RWPE1 (cell line): ENCODE measurements around the gene SPDYE16.
"Not testable (repeated sequence)": the region's sequence is repeated elsewhere in the genome, so short reads cannot be mapped to it uniquely, and the experiment has no call there.

ENCODE experiments used
- CTCF ChIA-PET: fragments of 350-600 bp; sonication (Branson Sonifier 250); formaldehyde crosslinking; extraction: SDS; loops from one replicate; lab custom pipeline; 2021; lab: Yijun Ruan, JAX
- POLR2A ChIA-PET: fragments of 400-600 bp; formaldehyde crosslinking; extraction: SDS; loops from one replicate; lab custom pipeline; 2020; ENCODE audit warnings: antibody characterized with exemption; ENCODE audit not compliant: low non-redundant PET; lab: Yijun Ruan, JAX
- DNase-seq: peaks from one replicate; pipeline ENCODE4 v3.0.0; 2012; ENCODE audit warnings: low spot score
- H3K27ac ChIP-seq: fragments of 450-650 bp; 2 replicates; pipeline ENCODE4 v1.5.1; 2017
- CTCF ChIP-seq: fragments of 450-650 bp; conservative IDR thresholded peaks from 2 replicates; pipeline ENCODE4 v1.5.1; 2017; ENCODE audit warnings: low read depth, mild to moderate bottlenecking

Gene SPDYE16

GRCh38 chr7:76565001-76565400, 21.9 kb upstream of the SPDYE16 start:
- H3K27ac ChIP-seq, DNase-seq, CTCF ChIA-PET, POLR2A ChIA-PET: not testable (repeated sequence)

DNA sequence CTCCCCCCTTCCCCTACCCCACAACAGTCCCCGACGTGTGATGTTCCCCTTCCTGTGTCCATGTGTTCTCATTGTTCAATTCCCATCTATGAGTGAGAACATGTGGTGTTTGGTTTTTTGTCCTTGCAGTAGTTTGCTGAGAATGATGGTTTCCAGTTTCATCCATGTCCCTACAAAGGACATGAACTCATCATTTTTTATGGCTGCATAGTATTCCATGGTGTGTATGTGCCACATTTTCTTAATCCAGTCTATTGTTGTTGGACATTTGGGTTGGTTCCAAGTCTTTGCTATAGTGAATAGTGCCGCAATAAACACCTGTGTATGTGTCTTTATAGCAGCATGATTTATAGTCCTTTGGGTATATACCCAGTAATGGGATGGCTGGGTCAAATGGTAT, 18.2 kb upstream of the SPDYE16 start:
- H3K27ac ChIP-seq, CTCF ChIA-PET, POLR2A ChIA-PET, DNase-seq: not testable (repeated sequence)

GRCh38 chr7:76560157-76560556, 17.1 kb upstream of the SPDYE16 start:
- DNase-seq, POLR2A ChIA-PET, CTCF ChIA-PET, H3K27ac ChIP-seq: not testable (repeated sequence)

DNA sequence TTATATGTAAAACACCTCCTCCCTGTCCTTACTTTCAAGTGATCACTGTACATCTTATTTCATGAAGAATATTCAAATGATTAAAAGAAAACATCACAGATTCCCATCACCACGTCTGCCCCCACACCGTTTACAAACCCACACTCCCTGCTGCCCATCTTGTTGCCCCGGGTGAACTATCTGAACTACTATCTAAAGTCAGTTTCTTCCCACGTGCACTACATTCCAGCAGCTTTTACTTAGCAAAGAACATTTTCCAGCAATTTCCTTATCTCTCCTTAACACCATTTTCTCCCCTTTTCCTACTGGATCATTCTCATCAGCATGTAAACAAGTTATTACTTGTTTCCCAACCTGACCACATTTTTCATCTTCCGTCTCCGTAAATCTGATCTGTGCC, 16.6 kb upstream of the SPDYE16 start:
- H3K27ac ChIP-seq, CTCF ChIA-PET, POLR2A ChIA-PET, DNase-seq: not testable (repeated sequence)

DNA sequence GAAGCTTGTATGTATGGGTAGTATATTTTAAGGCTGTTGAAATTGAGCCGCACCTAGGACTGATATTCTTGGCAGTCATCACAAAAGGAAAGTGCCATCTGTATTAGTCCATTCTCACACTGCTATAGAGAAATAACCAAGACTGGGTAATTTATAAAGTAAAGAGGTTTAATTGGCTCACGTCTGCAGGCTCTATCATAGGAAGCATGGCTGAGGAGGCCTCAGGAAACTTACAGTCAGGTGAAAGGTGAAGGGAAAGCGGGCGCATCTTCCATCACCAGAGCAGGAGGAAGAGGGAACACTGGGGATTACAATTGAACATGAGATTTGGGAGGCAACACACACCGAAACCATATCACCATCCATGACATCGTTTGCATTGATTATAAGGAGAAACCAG, 8.9 kb upstream of the SPDYE16 start:
- H3K27ac ChIP-seq, POLR2A ChIA-PET, CTCF ChIA-PET, DNase-seq: not testable (repeated sequence)

- peak overlapping the region; percentile 87 for H3K27ac ChIP-seq
- POLR2A ChIA-PET, DNase-seq, CTCF ChIA-PET: not testable (repeated sequence)
Observed at GRCh38 chr7:76549855-76550248, 6.8 kb upstream of the SPDYE16 start.

- DNase-seq, result peak; percentile 56
- POLR2A ChIA-PET, CTCF ChIA-PET: not testable (repeated sequence)
- peak overlapping the region; percentile 87 for H3K27ac ChIP-seq
Observed at GRCh38 chr7:76549025-76549854, 6.1 kb upstream of the SPDYE16 start.

- DNase-seq, CTCF ChIA-PET, H3K27ac ChIP-seq, POLR2A ChIA-PET: not testable (repeated sequence)
Observed at GRCh38 chr7:76531643-76532042, 11.5 kb downstream of the SPDYE16 start.

DNA sequence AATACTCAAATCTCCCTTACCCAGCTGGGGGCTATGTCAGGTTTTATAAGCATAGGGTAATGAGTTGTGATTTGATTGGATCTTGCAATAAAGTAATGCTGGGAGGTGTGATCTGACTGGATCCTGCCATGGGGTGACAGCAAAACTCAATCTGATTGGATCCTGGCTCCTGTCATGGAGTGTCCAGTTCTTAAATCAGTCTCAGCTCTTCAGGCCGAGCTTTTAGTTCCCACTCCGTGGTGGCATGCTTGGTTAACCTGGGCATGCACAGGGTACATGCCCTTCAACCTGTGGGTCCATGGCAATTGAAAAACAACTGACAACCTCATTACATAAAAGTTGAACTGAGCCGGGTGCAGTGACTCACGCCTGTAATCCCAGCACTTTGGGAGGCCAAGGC, 16.9 kb downstream of the SPDYE16 start:
- CTCF ChIA-PET, H3K27ac ChIP-seq, DNase-seq, POLR2A ChIA-PET: not testable (repeated sequence)

DNA sequence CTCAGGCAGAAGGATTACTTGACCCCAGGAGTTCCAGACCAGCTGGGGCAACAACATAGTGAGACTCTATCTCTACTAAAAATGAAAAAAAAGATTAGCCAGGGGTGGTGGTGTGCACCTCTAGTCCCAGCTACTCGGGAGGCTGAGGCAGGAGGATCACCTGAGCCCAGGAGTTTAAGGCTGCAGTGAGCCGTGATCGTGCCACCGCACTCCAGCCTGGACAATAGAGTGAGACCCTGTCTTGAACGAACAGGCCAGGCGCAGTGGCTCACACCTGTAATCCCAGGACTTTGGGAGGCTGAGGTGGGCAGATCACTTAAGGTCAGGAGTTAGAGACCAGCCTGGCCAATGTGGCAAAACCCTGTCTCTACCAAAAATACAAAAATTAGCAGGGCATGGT, 26.2 kb downstream of the SPDYE16 start:
- POLR2A ChIA-PET, DNase-seq: not testable (repeated sequence)
- CTCF ChIA-PET, result interaction anchor here (0.6 to 0.7 kb wide), 2 partner anchors 247 to 605 kb away, joined by 3 read pairs; partner anchors contain the start of gene CCDC146
- H3K27ac ChIP-seq, result peak overlapping the region; percentile 45

- peak; percentile 66 for DNase-seq
- POLR2A ChIA-PET, result no interaction called here
- peak overlapping the region; percentile 77 for H3K27ac ChIP-seq
- peak; percentile 98 for TF ChIP-seq CTCF
- CTCF ChIA-PET, result no interaction called here
Observed at GRCh38 chr7:76515999-76516443, 27.1 kb downstream of the SPDYE16 start.
